Stimulated activated naive CD8-positive, alpha-beta T cell treated with anti-CD3 and anti-CD28 coated beads, Interleukin-15, Interleukin-2, amounts not matched to agents 100 ng/mL and 50 ng/mL, for 24 hours (primary cell): ENCODE measurements around the gene FNDC3B.
"Not testable (repeated sequence)": the region's sequence is repeated elsewhere in the genome, so short reads cannot be mapped to it uniquely, and the experiment has no call there.

Experiments
- H3K27ac Mint-ChIP-seq: one replicate; pipeline ENCODE4 v1.8.0; 2021; ENCODE audit warnings: mild to moderate bottlenecking, mixed read lengths
- H3K27me3 Mint-ChIP-seq: one replicate; pipeline ENCODE4 v1.8.0; 2021; ENCODE audit warnings: mixed read lengths
- H3K36me3 Mint-ChIP-seq: one replicate; pipeline ENCODE4 v1.8.0; 2021; ENCODE audit warnings: low read depth, mixed read lengths
- H3K4me1 Mint-ChIP-seq: one replicate; pipeline ENCODE4 v1.8.0; 2021; ENCODE audit warnings: low read depth, mixed read lengths
- H3K4me3 Mint-ChIP-seq: one replicate; pipeline ENCODE4 v1.8.0; 2021; ENCODE audit warnings: mild to moderate bottlenecking, mixed read lengths
- H3K9me3 Mint-ChIP-seq: one replicate; pipeline ENCODE4 v1.8.0; 2021; ENCODE audit warnings: mixed read lengths

Gene FNDC3B

DNA sequence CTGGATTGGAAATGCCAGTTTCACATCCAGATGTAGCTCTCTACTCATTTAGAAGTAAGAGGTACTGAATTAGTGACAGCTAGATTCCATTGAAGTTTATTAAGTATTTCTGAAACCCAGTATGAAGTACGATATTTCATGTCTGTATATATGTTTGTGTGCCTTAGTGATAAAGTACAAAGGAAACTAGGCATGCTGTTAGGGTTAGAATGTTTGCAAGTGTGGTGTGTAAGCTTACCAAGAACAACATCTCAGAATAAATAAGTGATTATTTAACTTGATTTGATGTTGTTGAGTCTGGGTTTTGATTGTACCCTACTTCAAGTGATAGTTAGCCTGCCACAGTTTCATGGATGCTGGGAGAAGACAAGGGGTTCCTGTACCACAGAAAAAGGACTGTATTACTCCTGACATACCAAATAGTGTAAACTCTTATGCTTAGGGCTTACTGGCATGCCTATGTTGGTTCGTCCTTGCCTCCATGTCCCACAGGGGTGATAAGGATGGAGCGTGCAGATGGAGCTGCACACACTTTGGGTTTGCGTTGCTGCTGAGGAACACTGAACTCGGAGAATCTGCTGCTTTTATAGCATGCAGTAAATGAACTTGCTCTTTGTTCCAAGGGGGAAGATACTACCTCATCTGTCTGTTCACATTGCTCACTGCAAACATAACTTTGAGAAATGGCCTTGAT is 43.6 kb downstream of the FNDC3B start:
- Mint-ChIP-seq H3K9me3 (no peaks in the 10 kb centered on the region), H3K27ac (no peak overlapping the region), H3K27me3 (no peaks in the 10 kb centered on the region), H3K4me3 (no peak overlapping the region), H3K36me3 (peaks cover 17% of the 10 kb centered on the region), H3K4me1 (peaks cover 40% of the 10 kb centered on the region)

DNA sequence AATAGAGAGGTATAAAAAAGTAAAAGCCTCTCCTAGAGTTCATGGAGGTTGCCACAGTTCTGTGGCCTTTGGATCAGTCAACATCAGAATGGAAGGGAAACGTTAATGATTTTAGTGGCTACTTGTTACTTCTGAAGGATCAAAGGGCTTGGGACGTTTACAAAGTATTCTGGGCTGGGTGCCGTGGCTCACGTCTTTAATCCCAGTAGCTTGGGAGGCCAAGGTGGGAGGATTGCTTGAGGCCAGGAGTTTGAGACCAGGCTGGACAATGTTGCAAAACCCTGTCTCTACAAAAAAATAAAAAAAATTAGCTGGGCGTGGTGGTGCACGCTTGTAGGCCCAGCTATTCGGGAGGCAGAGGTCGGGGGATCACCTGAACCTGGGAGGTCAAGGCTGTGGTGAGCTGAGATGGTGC is 44.6 kb downstream of the FNDC3B start:
- Mint-ChIP-seq H3K27me3 (no peaks in the 10 kb centered on the region), H3K4me1 (peaks cover 43% of the 10 kb centered on the region), H3K27ac (no peak overlapping the region), H3K36me3 (peaks cover 17% of the 10 kb centered on the region), H3K4me3 (no peak overlapping the region), H3K9me3 (no peaks in the 10 kb centered on the region)

DNA sequence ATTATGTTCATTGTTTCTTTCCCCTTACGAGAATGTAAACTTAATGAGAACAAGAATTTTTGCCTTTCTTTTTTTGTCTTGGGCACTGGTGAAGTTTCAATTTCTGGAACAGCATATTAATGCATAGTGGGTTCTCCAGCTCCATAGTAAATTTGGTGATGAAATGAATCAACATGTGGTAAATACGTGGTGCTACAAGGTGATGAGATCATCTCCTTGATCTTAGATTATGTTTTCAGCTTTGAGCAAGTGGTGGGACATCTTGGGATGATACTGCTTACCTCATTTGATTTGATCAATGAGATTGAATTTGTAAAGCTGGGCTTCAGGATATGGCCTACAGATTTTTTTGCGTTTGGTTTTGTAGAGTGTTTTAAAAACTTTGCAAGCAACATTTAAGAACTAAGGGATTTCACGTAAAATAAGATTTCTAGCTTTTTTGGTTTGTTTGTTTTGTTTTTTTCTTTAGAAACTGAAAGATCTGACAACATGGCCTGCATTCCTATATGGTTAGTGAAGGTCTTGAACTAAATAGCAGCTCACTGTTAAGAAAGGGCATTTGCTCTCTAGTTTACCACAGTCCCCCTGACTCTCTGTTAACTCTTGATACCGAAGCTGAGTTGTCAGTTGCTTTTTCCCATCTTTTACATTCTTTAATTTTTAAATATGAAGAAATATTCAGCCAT is 45.6 kb downstream of the FNDC3B start:
- no peaks in the 10 kb centered on the region for H3K27me3 Mint-ChIP-seq
- H3K36me3 Mint-ChIP-seq = peaks cover 17% of the 10 kb centered on the region
- H3K27ac Mint-ChIP-seq = no peak overlapping the region
- peaks cover 34% of the 10 kb centered on the region for H3K4me1 Mint-ChIP-seq
- H3K4me3 Mint-ChIP-seq = no peak overlapping the region
- H3K9me3 Mint-ChIP-seq = no peaks in the 10 kb centered on the region

DNA sequence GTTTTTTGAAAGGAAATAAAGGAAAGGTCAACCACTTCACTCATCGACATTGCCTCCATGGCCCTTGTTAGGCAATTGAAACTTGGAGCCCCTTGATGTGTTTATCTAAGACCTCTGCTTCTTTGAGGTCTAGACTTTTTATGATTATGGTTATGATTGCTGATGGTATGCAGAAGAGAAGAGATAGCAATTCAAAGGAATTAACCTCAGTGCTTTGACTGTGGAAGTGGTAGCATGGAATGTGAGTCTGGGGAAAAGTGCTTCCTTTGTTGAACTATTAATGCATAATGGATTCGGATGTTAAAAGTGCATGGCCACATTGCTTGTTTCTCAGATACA is 46.1 kb downstream of the FNDC3B start:
- Mint-ChIP-seq H3K4me1 (peaks cover 38% of the 10 kb centered on the region), H3K27me3 (no peaks in the 10 kb centered on the region)

DNA sequence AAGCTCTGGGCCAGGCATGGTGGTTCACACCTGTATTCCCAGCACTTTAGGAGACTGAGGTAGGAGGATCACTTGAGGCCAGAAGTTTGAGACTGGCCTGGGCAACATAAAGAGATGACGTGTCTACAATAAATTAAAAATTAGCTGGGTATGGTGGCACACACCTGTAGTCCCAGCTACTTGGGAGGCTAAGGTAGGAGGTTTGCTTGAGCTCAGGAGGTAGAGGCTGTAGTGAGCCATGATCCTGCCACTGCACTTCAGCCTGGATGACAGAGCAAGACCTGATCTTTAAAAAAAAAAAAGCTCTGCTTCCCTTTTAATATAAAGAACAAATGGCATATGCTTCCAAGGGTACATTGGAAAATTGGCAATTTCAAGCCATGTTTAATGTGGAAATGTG is 46.7 kb downstream of the FNDC3B start:
- Mint-ChIP-seq H3K27ac (no peak overlapping the region), H3K4me3 (no peak overlapping the region), H3K27me3 (no peaks in the 10 kb centered on the region), H3K9me3 (no peaks in the 10 kb centered on the region), H3K4me1 (peaks cover 38% of the 10 kb centered on the region), H3K36me3 (peaks cover 17% of the 10 kb centered on the region)

More for the DNA sequence above, 46.1 kb downstream of the FNDC3B start:
- Mint-ChIP-seq H3K36me3 (peaks cover 17% of the 10 kb centered on the region), H3K4me3 (no peak overlapping the region), H3K27ac (no peak overlapping the region), H3K9me3 (no peaks in the 10 kb centered on the region)

DNA sequence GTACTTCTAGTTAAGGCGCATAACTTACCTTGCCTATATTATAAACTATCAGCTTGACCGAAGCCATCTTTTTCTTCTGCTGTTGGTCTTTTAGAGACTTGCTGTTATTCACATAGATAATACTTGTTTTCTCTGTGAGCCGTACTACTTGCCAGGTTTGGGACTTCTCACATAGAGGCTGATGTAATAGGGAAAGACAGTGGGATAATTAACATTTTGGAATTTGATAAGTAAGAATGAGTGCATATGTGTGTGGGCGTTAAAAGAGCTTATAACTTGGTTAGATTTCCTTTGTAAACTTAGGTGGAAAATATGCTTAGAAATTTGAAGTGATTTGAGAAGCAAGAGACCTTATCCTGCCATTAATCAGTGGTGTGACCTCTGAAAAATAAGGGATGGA is 47.8 kb downstream of the FNDC3B start:
- H3K9me3 Mint-ChIP-seq = no peaks in the 10 kb centered on the region
- no peak overlapping the region for H3K4me3 Mint-ChIP-seq
- H3K4me1 Mint-ChIP-seq = peaks cover 46% of the 10 kb centered on the region
- peaks cover 11% of the 10 kb centered on the region for H3K36me3 Mint-ChIP-seq
- H3K27ac Mint-ChIP-seq = no peak overlapping the region
- no peaks in the 10 kb centered on the region for H3K27me3 Mint-ChIP-seq

DNA sequence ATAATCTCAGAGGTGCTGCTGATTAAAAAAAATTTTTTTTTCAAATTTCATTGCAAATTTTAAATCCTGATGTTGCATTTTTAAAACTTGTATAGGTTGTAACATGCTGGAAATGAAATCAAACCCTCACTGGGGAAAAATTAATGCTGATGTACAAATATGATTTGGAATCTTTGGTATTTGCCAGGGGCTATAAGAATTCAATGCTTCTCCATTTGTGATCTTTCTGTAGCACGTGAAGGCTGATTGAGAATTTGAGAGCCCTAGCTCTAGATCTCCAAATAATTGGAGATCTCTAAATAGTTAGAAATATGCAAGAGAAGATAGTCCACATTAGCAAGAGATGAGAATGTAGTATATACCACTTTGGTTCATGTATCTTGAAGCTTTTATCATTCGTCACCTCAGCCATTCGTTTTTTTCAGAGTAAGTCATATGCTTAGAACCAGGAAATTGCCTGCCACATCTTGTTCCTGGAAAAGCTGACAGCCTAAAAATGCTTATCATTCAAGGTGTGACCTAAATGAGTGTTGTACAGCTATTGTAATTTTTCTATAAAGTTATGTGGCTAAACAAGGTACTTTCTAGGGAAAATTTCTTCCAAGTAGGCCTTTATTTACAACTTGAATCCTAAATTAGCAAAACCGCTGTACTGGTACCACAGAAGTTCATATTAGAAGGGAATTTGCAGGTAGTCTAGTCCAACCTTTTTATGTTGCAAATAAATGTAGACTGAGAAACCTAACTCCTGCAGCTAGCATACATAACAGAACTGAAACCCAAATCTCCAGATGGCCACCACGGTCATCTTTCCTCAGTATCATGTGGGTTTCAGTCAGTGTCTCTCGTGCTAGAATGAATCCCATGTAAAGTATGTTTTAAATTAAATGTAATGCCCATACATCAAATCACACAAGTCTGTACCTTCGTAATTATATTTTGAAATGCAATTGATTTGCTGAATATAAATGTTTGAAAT is 48.5 kb downstream of the FNDC3B start:
- Mint-ChIP-seq H3K4me3 (no peak overlapping the region), H3K4me1 (peaks cover 46% of the 10 kb centered on the region), H3K27ac (peak overlapping the region; percentile 19), H3K36me3 (peaks cover 10% of the 10 kb centered on the region), H3K27me3 (no peaks in the 10 kb centered on the region), H3K9me3 (no peaks in the 10 kb centered on the region)

DNA sequence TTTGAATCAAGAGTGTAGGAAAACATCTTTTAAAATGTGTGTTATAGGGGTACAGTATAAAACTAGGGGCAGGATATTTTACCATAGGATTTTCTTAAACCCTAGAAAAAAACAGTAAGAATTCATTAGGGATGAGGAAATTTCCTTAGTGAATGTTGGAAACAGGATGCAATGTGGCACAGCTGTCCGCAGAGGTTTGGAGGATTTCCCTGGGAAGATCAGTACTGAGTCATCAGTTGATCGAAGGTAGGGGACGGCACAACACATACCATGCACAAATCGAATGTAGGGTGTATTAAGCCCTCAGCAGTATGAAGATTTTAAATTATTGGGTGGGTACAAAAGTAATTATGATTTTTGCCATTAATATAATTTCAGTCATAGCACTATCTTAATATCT is 49.9 kb downstream of the FNDC3B start:
- Mint-ChIP-seq H3K4me3 (no peak overlapping the region), H3K36me3 (peaks cover 4% of the 10 kb centered on the region), H3K4me1 (peaks cover 48% of the 10 kb centered on the region), H3K9me3 (no peaks in the 10 kb centered on the region), H3K27me3 (no peaks in the 10 kb centered on the region), H3K27ac (no peak overlapping the region)

DNA sequence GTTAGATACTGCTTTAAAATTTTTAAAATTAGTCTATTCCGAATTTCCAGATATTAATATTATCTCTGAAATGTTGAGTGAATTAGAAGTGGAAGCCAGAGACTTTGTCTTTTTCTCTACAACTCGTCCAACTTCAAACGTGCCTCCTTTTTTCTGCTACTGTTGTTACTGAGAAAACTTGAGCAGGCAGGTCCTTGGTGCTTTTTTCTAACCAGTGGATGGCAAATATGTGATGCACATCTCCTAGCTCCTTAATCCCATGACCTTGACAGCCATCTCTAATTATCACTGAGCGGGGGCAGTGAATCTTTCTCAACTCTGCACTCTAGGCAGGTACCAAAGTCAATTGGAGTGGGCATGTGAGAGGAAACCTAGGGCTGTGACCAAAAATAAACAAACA is 50.7 kb downstream of the FNDC3B start:
- peaks cover 48% of the 10 kb centered on the region for H3K4me1 Mint-ChIP-seq
- no peaks in the 10 kb centered on the region for H3K9me3 Mint-ChIP-seq
- H3K27ac Mint-ChIP-seq = no peak overlapping the region
- no peaks in the 10 kb centered on the region for H3K27me3 Mint-ChIP-seq
- peaks cover 4% of the 10 kb centered on the region for H3K36me3 Mint-ChIP-seq
- H3K4me3 Mint-ChIP-seq = no peak overlapping the region

DNA sequence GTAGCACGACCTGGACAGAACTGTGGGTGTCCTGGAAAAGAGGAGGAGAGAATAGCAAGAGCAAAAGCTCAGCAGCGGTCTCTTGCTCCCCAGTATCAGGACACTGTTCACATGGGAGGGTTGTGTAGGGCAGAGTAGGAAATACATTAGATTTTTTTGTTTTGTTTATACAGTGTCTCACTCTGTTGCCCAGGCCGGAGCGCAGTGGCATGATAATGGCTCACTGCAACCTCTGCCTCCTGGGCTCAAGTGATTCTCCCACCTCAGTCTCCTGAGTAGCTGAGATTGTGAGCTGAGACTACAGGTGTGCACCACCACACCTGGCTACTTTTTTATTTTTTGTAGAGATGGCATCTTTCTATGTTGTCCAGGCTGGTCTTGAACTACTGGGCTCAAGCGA is 53.3 kb downstream of the FNDC3B start:
- Mint-ChIP-seq H3K4me3 (no peak overlapping the region), H3K27ac (no peak overlapping the region), H3K4me1 (peaks cover 51% of the 10 kb centered on the region), H3K36me3 (peaks cover 4% of the 10 kb centered on the region), H3K9me3 (no peaks in the 10 kb centered on the region), H3K27me3 (no peaks in the 10 kb centered on the region)

DNA sequence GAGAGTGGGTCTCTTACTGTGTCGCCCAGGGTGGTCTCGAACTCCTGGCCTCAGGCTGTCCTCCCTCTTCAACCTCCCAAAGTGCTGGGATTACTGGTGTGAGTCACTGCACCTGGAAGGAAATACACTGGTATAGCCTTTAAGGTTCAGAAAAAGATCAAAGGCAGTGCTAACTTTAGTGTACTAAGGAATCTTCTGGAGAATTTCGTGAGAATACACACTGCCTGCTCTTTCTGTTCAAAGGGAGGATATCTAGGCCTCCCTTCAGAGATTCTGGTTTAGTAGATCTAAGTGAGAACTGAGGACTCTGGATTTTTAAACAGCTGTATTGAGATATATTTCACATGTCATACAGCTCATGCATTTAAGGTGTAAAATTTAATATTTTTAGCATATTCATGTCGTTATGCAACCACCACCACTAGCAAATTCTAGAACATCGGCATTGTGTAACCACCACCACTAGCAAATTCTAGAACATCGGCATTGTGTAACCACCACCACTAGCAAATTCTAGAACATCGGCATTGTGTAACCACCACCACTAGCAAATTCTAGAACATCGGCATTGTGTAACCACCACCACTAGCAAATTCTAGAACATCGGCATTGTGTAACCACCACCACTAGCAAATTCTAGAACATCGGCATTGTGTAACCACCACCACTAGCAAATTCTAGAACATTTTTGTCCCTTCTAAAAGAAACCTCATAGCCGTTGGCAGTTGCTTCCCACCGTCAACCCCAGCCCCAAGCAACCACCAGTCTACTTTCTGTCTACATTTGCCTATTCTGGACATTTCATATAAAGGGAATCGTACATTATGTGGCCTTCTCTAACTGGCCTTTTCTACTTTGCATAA is 54.4 kb downstream of the FNDC3B start:
- not testable (repeated sequence) for H3K4me3 Mint-ChIP-seq, H3K27ac Mint-ChIP-seq, H3K36me3 Mint-ChIP-seq, H3K27me3 Mint-ChIP-seq, H3K9me3 Mint-ChIP-seq
- H3K4me1 Mint-ChIP-seq = peaks cover 51% of the 10 kb centered on the region

DNA sequence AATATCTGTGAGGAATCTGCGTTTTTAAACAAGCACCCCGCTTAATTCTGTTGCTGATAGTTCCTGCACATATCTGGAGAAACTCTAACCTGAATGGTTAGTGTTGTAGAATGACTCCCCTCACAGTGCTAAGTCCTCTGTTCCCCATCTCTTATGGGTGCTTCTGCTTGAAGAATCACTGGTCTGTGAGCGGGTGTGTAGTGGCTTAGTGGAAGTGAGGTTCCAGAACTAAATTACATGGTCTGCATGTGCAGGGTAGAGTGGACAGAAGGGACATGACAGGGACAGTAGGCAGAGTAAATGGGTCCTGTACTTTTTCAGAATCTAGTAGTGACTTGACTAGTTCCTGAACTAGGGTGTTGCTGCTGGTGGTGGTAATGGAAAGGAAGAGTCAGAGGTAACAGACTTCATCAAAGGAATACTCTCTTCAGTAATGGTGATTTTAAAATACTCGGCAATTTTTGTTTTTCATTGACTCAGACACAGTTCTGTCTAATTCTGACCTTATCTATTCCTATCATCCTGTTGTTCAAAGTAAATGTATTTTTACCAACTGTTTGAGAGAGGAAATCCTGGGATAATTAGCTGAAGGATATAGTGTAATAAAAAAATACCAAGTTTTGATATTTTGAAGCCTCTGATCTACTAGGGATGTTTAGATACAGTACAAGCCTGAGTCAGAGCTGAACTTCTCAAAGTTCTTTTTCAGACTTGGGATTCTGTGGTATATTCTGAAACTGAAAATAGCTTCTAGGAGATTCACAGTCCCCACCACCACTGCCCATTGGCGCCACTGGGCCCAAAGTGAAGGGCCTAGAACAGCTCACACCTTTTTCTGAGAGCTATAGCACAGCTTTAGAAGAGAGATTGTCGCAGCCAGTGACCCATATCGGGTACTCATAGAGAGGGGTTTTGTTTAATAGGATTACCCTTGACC is 55.5 kb downstream of the FNDC3B start:
- Mint-ChIP-seq H3K27ac (no peak overlapping the region), H3K4me1 (peaks cover 59% of the 10 kb centered on the region), H3K27me3 (no peaks in the 10 kb centered on the region), H3K36me3 (peaks cover 4% of the 10 kb centered on the region), H3K9me3 (no peaks in the 10 kb centered on the region), H3K4me3 (no peak overlapping the region)

DNA sequence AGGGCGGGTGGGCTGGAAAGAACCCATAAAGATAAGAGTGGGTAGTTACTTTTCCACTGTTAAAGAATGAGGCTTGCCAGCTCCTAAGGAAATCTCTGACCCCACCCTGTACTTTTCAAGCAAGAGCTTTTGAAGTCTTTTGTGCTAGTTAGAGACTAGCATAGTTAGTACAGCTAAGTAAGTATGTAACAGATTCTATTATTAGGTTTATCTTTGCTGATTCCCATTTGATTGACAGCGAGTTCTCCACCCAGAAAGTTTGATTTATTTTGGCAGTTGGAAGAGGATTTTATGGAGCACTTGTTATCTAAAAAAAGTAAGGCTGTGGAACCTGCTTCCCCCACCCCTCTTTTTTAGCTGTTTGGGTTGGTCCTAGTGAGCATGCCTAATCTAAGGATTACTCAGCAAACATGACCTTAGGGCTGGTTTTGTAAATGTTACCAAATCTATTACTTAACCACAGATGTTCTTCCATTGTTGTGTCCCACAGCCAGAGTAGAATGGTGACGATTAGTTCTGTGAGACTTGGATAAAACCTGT is 57.6 kb downstream of the FNDC3B start:
- H3K4me1 Mint-ChIP-seq = peaks cover 61% of the 10 kb centered on the region
- H3K9me3 Mint-ChIP-seq = no peaks in the 10 kb centered on the region
- peaks cover 4% of the 10 kb centered on the region for H3K36me3 Mint-ChIP-seq
- H3K4me3 Mint-ChIP-seq = no peak overlapping the region
- H3K27me3 Mint-ChIP-seq = no peaks in the 10 kb centered on the region
- no peak overlapping the region for H3K27ac Mint-ChIP-seq
